OCI-LY1 (cell line): Measurements from ENCODE around the gene AGRN.
"Not testable (repeated sequence)": the region's sequence is repeated elsewhere in the genome, so short reads cannot be mapped to it uniquely, and the experiment has no call there.

Experiments
- EZH2 ChIP-seq: fragments of 200-600 bp; sonication (generic), shearing (Covaris generic); IDR thresholded peaks from 2 replicates; pipeline ENCODE4 v1.8.0; 2017; ENCODE audit warnings: borderline replicate concordance, mixed run types, mild to moderate bottlenecking, antibody characterized with exemption, low read length, moderate library complexity, mixed read lengths
- TF ChIP-seq, protein P1 (sequence below): fragments of 200-600 bp; sonication (generic), shearing (Covaris generic); IDR thresholded peaks from 2 replicates; pipeline ENCODE4 v1.5.1; 2017; ENCODE audit warnings: mild to moderate bottlenecking, antibody characterized with exemption, low read length, moderate library complexity, mixed read lengths

- TF ChIP-seq, protein P1, sequence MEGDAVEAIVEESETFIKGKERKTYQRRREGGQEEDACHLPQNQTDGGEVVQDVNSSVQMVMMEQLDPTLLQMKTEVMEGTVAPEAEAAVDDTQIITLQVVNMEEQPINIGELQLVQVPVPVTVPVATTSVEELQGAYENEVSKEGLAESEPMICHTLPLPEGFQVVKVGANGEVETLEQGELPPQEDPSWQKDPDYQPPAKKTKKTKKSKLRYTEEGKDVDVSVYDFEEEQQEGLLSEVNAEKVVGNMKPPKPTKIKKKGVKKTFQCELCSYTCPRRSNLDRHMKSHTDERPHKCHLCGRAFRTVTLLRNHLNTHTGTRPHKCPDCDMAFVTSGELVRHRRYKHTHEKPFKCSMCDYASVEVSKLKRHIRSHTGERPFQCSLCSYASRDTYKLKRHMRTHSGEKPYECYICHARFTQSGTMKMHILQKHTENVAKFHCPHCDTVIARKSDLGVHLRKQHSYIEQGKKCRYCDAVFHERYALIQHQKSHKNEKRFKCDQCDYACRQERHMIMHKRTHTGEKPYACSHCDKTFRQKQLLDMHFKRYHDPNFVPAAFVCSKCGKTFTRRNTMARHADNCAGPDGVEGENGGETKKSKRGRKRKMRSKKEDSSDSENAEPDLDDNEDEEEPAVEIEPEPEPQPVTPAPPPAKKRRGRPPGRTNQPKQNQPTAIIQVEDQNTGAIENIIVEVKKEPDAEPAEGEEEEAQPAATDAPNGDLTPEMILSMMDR, result not testable (repeated sequence)
- not testable (repeated sequence) for TF ChIP-seq EZH2
These were observed 76.2 kb downstream of the AGRN start for GRCh38 chr1:1096136-1096535.
